GM19467 (cell line): ENCODE data around the gene NECTIN4.

Source experiments
- ATAC-seq: cut with Tn5 transposase; IDR thresholded peaks from one replicate; pipeline ENCODE4 v1.9.1; 2021; ENCODE audit warnings: mild to moderate bottlenecking, moderate library complexity; ENCODE audit not compliant: unreplicated experiment

Gene NECTIN4

DNA sequence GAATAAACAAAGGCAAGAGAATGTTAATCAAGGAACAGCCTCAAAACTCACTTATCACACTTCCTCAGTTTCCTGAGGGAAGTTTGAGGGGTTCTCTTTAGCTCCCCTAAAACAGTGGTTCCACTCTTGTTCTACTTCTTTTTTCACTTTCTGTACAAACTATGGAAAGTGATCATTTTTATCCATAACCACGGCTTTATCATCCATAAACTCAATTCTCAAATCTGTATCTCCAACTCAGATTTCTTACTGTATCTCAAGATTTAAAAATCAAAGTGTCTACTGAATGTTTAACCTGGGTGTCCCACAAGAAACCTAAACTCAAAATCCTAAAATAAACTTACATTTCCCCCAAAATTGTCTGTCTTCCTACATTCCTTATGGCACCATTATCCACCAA lies 24.6 kb upstream of the NECTIN4 start:
- ATAC-seq = no peak

DNA sequence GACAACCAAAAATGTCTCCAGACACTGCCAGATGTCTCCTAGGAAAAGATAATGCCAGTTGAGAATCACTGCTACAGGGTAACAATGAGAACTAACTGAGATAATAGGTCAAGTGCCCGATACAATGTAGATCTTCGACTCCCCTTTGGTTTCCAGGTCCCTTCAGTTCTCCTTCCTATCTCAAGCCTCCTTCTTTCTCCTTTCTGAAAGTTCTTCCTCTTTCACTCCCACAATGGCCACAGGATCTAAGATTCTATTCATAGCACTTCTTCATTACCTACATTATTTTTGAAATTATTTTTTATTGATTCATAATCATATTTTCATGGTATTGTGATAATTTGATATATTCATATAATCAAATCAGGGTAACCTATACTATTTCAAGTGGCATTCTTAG lies 22.2 kb upstream of the NECTIN4 start:
- ATAC-seq = no peak

- no peak for ATAC-seq
Observed at GRCh38 chr1:161111117-161111516, 21.8 kb upstream of the NECTIN4 start.

- ATAC-seq = no peak
Observed at GRCh38 chr1:161106431-161106830, 17.1 kb upstream of the NECTIN4 start.

GRCh38 chr1:161100556-161100955 lies 11.2 kb upstream of the NECTIN4 start:
- ATAC-seq = no peak

- ATAC-seq = no peak
Observed at GRCh38 chr1:161099090-161099802, 9.9 kb upstream of the NECTIN4 start.

DNA sequence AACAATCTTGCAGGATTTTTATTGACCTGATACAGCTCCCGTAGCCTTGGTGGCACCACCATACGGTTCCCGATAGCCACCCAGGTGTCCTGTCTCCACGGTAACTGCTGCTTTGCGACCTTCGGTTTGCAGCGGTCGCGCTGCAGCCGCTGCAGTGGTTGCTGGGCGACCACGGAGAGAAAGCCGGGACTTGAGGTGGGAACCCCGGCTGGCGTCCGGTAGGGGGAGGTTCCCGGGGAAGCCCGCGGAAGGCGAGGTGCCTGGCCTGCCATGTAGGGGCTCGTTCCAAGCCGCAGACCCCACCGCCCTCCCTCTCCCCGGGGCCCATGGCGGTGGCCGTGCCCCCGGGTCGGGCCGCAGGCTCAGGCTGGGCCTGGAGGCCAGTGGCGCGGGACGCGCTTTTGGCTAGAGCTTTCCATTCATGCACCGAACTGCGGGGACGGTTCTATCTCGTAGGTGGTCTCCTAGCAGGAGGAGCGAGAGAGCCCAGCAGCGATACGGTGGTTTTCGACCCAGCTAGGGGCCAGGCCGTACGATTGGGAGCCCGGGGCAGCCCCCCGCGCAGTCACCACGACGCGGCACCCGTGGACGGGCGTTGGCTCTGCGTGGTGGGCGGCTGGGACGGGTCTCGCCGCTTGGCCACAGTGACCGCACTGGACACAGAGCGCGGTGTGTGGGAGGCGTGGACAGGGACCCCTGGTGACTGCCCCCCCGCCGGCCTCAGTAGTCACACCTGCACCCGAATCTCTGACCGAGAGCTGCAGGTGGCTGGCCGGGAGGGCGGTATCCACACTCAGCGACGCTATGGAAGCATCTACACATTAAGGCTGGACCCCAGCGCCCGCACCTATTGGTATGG lies 9.1 kb upstream of the NECTIN4 start, which contains the start of gene KLHDC9:
TSS of gene KLHDC9 (plus strand) at position 152 of the 859 bp plus-strand sequence. CDS start at position 327, 175 bp downstream.
- peak; percentile 67 for ATAC-seq

DNA sequence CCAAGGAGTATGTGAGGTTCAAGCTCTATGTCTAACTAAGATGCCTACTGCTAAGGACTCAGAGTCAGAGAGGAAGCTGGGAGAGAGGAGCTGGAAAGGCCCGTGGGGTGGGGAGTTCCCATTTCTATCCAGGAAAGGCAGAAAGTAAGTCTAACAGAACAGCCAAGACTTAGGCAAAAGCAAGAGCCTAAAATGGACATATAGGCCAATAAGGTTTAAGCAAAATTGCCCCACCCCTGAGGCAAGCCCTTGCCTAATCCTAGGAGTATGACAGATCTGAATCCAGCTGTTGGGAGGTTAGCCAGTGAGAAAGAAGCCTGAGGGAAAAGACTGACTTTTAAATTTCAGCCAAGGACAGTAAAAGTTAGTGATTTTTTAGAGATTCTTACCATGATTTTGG lies 7.2 kb upstream of the NECTIN4 start:
- no peak for ATAC-seq

DNA sequence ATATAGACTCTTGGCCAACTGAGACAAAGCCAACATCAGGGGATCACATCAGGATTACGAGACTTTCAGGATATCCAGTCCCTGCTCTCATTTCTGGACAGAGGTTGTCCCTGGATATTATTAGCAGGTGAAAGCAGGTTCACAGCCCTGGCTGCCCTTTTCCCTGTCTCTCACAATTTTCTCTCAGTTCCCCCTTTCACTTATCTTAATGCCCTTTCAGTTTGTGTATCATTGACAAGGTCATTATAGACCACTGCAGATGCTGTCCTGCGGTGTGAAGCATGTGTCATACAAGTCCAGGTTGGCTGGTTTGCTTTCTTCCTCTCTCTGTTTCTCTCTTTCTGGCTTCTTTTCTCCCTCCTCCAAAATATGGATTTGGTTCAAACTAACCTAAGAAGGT lies 6.7 kb upstream of the NECTIN4 start:
- no peak for ATAC-seq

- ATAC-seq = no peak
Observed at GRCh38 chr1:161095230-161095629, 5.9 kb upstream of the NECTIN4 start.

DNA sequence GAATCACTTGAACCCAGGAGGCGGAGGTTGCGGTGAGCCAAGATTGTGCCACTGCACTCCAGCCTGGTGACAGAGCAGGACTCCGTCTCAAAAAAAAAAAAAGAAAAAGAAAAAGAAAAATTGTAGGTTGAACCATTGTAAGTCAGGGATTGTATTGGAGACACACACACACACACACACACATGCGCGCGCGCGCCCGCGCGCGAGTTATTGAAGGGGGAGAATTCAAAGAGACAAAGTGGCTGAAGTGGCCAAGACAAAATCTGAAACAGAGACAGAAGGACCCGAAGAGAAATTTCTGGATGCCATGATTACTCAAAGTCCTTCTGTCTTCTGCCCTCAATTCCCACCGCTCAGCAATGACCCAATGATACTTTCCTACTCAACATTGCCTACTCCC lies 5.1 kb upstream of the NECTIN4 start:
- ATAC-seq = no peak

- no peak for ATAC-seq
Observed at GRCh38 chr1:161092621-161093028, 3.3 kb upstream of the NECTIN4 start.

GRCh38 chr1:161091796-161092507 lies 2.6 kb upstream of the NECTIN4 start:
- ATAC-seq = no peak

DNA sequence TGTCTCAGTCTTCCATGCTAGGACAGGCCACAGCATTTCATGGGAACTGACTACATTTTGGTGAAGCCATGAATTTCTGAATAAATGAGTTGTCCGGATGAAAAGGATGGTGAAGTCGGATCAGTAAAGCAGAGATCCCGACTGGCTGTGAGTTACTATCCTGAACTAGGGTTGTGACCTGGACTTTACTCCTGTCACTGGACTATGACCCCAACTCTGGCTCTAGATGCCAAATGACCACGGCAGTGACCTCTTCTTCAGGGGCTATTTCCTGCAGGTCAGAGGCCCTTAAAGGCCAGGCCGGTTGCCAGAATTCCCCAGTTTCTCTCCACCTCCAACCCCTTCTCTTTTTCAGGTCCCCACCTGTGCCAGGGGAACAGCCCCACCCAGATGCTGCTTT lies 1.7 kb upstream of the NECTIN4 start:
- no peak for ATAC-seq

DNA sequence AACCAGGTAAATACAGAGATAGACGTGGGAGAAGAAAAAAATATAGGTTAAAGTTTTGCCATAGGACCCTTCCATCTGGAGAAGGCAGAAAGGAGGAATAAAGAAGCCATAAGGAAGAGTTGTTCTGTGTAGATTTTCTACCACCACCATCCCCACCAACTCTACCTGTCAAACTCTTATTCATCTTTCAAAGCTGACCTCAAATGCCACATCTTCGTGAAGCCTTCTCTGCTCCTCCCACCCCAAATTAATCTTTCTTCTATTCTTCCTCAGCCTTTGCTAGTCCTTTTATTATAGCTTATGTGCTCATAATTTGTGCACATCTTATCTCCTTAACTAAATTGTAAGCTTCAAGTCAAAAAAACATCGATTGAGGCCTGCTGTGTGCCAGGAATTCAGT lies 1.3 kb upstream of the NECTIN4 start:
- ATAC-seq = no peak

DNA sequence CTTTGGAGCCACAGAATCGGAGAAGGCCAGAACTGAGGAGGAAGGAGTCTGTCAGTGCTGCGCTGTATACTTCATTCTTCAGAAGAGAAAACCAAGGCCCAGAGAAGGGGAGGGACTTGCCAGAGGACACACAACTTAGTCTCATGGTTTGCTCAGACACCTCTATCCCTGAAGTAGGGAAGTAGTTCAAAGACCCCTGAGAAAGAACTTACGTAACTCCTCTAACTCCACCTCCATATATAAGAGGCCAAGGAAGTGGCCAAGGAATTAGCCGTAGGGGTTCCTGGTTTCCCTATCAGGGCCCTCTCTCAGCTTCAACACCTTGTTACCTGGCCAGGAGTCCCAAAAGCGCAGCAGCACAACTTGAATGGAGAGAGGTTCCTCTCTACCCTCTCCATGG lies 580 bp upstream of the NECTIN4 start:
- no peak for ATAC-seq

GRCh38 chr1:161088587-161089110 lies 709 bp downstream of the NECTIN4 start:
- no peak for ATAC-seq

DNA sequence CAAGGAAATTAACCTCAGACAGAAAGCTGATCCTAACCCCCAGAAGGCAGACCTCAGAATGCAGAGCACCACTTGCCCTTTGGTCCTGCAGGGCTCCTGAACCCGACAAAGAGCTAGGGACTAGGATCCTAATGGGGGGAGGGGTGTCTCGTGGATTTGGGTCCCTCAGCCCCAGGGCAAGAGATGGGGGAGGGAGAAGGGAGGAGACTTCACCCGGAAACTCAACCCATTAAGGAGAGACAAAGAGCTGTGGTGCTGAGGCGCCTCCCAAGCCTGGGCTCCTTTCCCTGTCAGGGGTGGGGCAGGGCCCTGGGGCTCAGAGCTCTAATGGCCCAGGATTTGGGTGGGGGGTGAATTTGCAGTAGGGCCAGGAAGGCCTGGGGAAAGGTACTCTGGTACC lies 2.9 kb downstream of the NECTIN4 start:
- no peak for ATAC-seq

GRCh38 chr1:161085165-161085564 lies 4.2 kb downstream of the NECTIN4 start:
- ATAC-seq = no peak

- no peak for ATAC-seq
Observed at GRCh38 chr1:161084597-161084988, 4.8 kb downstream of the NECTIN4 start.
